Iris pigment epithelial cell (primary cell): ENCODE results near the gene FAXDC2.
A peak's percentile ranks its signal among the peaks of the same experiment; 100 is the strongest.
"Not testable (repeated sequence)": the region's sequence is repeated elsewhere in the genome, so short reads cannot be mapped to it uniquely, and the experiment has no call there.

Experiments used
- DNase-seq: peaks from one replicate; pipeline ENCODE4 v3.0.0-alpha.2; 2011; ENCODE audit warnings: low read depth

FAXDC2 gene

DNA sequence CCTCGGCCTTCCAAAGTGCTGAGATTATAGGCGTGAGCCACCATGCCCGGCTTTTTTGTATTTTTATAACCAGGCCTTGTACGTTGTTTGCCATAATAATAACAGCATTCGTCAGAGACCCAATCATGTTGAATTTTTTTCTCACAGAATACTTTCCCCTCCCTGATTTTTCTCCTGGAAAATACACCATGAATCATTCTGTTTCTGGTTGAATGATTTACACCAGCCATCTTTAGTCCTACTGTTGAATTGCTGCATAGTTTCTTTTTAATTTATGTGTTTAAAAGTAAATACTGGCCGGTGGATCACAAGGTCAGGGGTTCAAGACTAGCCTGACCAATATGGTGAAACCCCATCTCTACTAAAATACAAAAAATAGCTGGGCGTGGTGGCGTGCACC lies 11.5 kb upstream of the FAXDC2 start:
- no peak for DNase-seq

DNA sequence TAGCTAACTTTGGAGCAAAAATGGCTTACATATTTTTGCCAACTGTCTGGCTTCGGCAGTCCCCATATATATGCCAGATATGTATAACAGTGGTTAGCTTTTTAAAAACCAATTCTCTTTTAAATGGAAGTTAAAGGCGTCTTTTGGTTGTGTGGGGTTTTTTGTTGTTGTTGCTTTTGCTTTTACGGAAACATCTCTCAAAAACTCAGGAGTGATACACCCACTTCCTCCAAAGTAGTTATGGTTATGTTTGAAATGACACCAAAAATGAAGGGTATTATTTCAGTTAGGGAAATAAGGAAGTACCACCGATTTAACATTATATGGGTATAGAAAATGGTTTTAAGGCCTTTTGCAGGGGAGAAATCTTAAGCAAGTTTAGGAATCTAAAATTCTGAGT lies 10.4 kb upstream of the FAXDC2 start:
- no peak for DNase-seq

DNA sequence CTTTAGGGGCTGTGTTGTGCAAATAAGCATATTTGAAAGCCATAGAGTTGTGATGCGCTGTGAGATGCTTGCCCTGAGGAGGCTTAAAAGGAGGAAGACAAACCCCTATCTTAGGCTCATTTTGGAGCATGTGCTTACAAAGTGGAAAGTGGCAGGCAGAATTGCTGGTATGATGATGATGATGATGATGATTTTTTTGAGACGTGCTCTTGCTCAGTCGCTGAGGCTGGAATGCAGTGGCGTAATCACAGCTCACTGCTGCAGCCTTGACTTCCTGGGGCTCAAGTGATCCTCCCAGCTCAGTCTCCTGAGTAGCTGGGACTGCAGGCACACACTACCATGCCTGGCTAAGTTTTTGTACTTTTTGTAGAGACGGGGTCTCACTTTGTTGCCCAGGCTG lies 9.7 kb upstream of the FAXDC2 start:
- peak; percentile 89 for DNase-seq

DNA sequence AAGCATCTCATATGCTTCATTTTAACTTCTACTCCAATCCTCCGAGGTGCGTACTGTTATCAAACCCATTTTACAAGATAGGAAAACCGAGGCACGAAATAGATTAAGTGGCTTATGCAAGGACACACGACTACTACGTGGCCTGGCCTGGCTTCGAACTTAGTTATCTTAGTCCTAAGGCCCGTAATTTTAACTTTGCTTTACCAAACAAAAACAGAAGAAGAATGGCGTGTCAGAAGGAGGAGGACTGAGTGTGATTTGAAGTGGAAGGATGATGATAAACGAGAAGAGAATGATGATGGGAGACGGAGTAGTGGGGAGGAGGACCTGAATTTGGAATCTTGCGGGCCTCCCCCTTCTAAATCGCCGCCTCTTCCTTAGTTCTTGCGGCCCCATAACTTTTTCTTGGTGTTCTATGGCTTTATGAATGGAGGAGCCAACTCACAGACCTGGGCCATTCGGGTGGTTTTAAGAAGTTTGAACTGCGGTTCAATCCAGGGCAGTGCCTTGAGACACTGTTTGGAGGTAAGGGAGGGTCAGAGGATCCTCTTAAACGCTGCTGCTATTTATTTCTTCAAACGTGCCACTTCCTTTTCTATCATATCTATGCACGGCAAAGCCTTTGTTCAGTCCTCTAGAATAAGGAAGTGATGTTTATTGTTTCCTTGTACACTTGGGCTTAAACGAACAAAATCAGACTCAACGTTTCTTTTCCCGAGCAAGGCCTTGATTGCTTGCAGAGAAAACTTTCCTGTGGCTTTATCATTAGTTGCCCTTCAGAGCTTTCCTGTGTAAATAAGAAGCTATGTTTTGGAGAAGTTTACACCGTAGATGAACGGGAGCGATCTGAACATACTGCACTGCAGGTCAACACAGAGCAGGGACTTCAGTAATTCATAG lies 8.8 kb upstream of the FAXDC2 start:
- peak; percentile 23 for DNase-seq

DNA sequence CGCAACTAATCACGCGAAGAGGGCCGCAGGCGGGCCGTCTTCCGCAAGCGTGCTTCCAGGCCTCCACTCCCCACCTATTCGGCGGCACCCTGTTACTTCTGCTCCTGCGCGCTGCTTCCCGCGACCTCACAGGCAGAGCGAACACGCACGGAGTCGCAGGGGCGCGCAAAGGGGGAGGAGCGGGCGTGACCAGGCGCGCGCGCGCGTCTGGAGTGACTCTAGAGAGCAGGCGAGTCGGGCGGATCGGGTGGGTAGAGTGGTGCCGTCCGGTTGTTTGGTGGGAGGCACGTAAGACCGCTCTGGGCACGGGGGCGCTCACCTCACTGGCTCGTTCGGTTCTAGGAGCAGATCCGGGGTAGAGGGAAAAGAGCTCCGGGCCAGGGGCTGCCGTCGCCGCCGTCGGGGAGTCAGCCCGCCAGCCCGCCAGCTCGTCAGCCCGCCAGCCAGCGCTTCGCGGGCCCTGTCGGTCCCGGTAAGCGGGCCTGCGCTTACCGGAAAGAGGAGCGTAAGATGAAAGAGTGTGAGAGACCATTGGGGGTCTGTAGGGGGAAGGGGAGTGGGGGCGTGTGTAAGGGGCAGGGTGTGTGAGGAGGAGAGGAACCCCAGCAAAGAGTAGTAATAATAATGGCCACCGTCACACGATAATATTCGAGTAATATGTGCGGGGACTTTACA lies 8.0 kb upstream of the FAXDC2 start, which contains the start of gene CNOT8:
Gene CNOT8, plus strand, starts transcription at position 331 of the 675 bp plus-strand sequence. CDS start 4,652 bp downstream, outside the sequence.
- DNase-seq: peak; percentile 98

DNA sequence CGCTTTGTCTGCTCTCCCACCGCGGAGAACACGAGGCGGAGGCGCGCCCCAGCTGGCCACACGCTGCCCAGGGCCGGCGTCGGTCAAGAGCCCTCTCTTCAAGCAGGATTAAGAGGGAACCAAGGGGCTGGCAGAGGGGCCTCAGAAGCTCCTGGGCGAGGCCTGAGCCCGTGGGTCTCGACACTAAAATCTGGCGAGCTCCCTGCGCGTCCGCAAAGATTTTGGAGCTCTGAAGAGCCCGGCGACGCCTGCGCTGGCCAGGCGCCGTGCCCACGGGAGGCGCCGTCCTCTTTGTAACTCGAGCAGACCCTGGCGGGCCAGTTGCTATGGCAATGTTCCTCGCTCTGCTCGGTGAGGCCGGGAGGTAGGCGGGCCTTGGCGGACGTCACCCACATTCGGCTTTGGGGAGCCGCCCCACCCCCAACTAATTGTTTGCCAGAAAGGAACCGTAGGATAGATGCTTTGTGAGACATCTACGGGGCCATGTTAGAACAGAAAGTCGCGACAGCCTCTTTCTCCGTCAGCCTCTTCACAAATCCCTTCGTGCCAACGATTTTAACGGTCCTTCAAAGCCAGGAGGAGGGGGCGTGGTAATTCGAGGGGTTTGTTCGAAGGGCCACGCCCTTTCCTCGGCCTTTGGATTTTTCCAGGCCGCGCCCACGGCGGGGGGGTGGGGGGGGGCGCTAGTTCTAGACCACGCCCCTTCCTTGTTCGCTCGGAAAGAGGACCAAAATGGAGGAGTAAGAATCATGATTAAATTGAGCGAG lies 7.3 kb upstream of the FAXDC2 start:
- DNase-seq: peak; percentile 98

DNA sequence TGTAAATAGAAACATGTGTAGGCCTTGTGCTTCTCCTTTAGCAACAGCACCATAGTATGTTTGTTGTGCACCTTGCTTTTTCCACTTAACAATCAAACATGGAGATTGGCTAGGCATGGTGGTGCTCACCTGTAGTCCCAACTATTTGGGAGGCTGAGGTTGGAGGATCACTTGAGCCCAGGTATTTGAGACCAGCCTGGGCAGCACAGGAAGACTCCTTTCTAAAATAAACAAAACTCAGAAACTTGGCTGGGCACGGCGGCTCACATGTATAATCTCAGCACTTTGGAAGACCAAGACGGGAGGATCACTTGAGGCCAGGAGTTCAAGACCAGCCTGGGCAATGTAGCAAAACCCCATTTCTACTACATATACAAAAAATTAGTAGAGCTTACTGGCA lies 948 bp upstream of the FAXDC2 start:
- no peak for DNase-seq

DNA sequence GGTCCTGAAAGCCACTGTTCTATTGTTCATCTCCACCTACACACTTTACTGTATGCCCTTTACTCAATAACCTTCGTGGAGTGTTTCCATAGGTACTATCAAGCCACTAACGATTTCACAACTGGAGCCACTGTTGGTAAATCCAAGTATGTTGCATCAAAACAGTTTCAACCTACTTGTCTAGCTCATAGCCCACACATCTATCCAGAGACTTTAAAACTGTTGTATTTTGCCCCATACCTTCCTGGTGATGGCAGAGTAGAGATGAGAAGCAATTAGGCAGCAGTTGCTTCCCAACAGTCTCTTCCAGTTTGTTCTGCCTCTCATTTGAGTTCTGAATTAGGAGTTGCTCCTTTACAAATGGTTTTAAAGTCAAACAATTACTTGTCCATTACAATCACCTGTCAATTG lies 607 bp downstream of the FAXDC2 start:
- peak; percentile 77 for DNase-seq

DNA sequence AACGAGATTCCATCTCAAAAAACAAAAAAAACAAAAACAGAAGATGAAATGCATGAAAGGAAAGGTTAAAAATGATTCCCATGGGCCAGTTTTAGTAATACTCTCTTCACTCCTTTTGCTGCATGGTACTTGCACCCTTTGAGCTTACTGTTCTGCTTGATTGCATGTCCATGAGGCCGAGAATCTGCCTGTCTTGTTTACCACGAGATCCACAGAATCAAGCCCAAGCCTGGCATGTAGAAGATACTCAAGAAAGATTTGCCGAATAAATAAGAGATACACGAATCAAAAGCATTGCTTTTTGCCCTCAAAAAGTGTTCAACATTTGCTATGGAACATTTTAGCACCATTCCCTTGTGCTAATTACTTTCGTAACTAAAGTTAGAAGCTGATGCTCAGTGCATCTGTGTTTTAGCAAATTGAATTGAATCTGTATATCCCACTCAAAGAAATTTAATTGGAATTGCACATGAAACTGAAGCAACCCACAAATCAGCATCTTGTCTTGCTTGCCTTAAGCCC lies 1.1 kb downstream of the FAXDC2 start:
- DNase-seq: no peak

DNA sequence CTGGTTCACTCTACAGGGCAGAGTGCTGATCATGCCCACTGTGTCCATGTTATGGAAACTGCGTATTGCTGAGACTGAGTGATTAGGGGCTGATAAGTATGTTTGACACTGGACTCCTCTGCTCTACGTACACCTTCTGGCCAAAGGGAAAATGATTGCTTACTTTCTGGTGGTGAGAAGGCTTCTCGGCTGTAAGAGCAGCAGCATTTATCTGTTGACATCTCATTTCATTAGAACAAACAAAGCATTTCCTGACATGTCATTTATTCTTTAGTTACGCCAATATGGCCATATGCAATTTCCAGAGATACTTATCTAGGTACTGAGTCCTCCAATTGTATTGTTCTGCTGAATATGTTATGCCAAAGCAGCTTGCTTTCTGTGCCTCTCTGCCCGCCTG lies 5.6 kb downstream of the FAXDC2 start:
- no peak for DNase-seq

DNA sequence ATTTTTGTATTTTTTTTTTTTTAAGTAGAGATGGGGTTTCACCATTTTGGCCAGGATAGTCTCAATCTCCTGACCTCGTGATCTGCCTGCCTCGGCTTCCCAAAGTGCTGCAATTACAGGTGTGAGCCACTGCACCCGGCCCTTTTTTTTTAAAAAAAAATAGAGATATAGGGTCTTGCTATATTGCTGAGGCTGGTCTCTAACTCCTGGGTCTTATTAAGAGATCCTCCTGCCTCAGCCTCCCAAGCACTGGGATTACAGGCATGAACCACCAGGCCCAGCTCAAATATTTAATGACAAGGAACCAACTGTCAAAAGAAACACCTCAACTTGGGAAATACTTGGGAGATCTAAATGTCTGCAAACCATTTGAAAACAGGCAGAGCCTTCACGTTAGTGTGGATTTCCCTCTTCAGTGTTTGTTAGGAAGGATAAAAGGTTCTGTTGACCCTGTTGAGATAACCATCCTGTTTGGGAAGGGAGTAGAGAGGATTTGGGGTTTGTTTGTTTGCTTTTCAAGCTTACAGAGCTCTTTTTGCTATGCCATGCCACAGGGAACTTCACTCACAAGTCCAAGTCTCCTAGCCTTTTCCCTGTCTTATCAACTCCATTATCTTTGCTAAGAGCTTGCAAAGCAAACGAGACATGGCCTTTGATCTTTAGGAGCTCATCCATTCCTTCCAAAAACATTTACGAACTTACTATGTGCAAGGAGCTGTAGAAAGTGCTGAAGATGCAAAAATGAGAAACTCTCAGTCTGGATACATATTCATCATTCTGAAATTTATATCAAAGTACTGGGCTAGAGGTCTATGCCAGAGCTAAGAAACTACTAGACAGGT lies 7.5 kb downstream of the FAXDC2 start:
- no peak for DNase-seq

DNA sequence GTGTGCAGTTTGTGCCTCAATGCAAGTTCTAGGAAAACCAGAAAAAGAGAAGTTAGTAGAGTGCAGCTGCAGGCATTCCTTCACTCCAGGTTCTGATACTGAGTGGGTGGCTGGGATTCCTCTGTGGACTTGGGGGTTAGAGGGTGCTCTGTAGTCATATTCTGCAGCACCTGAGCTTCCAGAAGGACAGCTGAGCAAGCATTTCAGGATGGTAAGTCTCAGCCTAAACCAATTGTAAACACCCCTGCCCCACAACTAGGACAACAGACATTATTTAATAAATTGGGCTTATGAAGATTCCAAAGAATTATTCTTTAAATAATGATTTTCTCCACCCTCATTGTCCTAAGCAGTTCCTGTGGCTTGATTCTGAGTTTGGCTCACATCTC lies 9.1 kb downstream of the FAXDC2 start:
- no peak for DNase-seq

DNA sequence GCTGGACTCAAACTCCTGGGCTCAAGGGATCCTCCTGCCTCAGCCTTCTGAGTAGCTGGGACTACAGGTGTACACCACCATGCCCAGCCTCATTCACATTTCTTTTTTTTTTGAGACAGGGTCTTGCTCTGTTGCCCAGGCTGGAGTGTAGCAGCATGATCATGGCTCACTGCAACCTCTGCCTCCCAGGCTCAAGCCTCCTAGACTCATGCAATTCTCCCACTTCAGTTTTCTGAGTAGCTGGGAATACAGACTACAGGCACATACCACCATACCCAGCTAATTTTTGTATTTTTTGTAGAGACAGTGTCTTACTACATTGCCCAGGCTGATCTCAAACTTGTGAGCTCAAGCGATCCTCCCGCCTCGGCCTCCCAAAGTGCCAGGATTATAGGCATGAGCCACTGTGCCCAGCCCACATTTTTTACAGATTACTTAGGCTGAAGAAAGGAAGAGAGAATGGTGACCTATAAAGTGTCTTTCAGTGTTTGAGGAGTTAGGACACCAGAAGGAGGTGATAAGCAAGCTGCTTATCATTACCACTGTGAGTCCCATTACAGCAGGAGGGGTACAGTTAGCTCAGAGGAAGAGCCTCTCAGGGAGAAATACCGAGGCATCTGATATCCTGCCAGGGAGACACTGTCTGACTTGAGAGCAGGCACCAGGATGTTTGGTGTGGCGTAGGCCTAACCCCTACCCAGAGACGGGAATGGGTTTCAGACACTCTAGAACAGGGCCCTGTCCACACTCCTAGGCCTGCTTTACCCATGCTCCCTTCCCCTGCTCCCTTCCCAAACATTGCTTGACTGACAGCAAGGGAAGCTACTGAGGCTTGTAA lies 9.7 kb downstream of the FAXDC2 start:
- DNase-seq: no peak

DNA sequence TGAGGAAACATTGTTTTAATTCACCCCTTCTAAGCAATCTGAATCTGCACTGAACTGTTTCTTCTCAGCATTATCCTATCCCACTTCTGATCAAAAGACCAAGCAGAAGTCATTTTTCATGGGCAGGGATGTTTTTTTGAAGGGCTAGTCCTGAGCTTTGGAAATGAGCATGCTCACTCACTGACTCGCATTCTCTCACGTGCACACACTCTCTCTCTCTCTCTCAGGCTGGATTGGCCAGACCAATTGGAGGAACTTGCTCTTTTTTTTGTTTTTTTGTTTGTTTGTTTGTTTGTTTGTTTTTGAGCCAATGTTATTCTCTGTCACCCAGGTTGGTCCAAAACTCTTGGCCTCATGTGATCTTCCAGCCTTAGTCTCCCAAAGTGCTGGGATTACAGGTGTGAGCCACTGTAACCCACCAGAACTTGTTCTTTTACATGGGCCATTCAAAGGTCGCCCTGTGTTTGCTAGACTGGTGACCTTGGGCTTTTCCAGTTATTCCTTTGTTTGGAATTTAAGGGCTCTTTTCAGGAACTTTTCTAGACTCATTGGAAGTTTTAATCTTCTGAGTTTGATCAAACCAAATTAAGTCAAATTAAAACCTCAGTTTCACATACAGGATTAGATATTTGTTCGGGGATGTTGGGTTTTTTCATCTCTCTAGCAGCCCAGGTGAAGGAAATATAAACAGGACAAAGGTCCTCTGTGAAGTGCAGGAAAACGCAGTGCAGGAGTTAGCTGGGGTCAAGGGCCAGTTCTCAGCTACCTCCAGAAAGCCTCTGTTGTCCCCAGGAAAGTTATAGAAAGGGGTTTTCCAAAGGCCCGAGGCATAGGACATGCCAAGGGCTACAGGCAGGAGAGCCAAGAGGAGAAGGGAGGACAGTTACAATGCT lies 13.1 kb downstream of the FAXDC2 start:
- DNase-seq: no peak

DNA sequence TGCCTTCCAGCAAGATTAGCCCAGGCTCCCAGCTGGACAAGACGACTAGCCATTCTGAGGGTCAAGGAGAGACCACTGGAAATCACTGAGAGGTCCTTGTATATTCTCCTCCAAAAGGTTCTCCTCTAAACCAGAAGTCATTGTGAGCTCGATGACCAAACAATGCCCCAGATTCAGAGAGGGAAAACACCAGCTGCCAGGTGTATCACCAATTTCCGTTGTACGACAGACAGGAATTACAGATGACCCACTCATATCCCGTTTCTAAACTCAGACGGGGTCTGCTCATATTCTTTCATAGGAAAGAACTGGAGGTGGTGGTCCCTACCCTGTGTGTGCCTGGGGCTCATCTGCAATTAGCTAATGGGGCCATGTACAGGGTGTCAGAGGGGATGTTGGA lies 14.2 kb downstream of the FAXDC2 start:
- no peak for DNase-seq

DNA sequence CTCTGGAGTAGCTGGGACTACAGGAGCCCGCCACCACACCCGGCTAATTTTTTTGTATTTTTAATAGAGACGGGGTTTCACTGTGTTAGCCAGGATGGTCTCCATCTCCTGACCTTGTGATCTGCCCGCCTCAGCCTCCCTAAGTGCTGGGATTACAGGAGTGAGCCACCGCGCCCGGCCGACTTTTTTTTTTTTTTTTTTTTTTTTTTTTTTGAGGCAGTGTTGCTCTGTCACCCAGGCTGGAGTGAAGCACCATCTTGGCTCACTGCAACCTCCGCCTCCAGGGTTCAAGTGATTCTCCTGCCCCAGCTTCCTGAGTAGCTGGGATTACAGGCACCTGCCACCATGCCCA lies 14.7 kb downstream of the FAXDC2 start:
- not testable (repeated sequence) for DNase-seq

DNA sequence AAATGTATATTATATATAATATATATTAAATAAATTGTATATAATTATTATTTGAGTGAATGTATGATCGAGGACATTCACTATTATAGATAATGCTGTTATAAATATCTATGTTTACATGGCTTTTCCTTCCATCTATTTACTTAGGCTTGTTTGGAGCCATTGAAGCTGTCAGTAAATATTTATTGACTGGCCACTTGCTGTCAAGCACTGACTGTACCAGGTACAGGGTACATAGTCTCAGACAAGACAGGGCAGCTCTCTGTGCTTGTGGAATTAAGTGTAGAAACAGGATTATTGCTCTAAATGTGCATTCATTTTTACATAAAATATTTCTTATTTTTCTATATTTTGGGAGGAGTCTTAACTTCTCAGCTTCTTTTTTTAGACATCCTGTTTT lies 16.4 kb downstream of the FAXDC2 start:
- DNase-seq: no peak

DNA sequence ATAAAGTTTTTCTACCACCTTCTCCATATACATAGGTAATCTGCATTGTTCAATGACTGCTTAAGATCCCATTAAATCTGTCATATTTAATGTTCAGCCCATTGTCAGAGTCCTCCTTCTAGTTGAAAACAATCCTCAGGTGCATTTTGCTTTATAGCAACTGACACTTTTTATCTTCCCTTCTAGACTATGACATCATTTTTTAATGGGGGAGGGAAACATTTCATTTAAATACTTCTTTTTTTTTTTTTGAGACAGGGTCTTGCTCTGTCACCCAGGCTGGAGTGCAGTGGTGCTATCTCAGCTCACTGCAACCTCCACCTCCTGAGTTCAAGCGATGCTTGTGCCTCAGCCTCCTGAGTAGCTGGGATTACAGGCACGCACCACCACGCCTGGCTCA lies 17.6 kb downstream of the FAXDC2 start:
- DNase-seq: not testable (repeated sequence)

DNA sequence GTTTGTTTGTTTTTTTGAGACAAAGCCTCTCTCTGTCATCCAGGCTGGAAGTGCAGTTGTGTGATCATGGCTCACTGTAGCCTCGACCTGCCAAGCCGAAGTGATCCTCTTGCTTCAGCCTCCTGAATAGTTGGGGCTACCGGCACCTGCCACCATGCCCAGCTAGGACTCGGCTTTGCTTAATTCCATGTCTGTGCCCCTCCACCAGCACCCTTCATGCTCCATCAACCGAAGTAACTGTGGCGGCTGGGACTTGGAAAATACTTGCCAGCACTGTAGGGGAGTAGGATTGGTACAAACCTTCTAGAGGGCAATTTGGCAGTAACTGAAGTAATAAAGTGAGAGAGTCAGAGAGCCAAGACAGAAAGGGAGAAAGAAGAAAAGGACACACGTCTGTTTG lies 19.0 kb downstream of the FAXDC2 start:
- DNase-seq: no peak

DNA sequence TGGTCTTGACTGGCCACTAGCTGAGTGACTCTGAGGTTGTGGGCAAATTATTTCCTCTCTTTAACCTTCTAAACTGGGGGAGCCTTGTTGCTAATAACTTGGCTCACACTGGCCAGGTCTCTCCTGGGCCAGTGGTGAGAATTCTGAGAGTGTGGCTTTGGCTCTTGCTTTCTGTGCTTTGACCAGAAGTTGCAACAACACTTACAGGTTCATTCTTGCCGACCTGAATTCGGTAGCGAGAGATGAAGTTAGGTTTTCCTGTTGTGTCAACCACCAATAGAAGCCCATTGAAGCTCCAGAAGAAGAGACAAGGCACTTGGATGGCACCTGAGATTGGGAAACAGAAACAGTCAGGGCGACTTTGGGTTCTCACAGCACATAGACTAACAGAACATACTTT lies 19.8 kb downstream of the FAXDC2 start:
- no peak for DNase-seq
